RWPE1 (cell line): ENCODE data around the gene HERC4.
A peak's percentile ranks its signal among the peaks of the same experiment; 100 is the strongest.

Experiments used
- CTCF ChIA-PET: fragments of 350-600 bp; sonication (Branson Sonifier 250); formaldehyde crosslinking; extraction: SDS; loops from one replicate; lab custom pipeline; 2021; lab: Yijun Ruan, JAX
- POLR2A ChIA-PET: fragments of 400-600 bp; formaldehyde crosslinking; extraction: SDS; loops from one replicate; lab custom pipeline; 2020; ENCODE audit warnings: antibody characterized with exemption; ENCODE audit not compliant: low non-redundant PET; lab: Yijun Ruan, JAX
- DNase-seq: peaks from one replicate; pipeline ENCODE4 v3.0.0; 2012; ENCODE audit warnings: low spot score
- H3K27ac ChIP-seq: fragments of 450-650 bp; 2 replicates; pipeline ENCODE4 v1.5.1; 2017
- TF ChIP-seq, protein P1 (sequence below): fragments of 450-650 bp; conservative IDR thresholded peaks from 2 replicates; pipeline ENCODE4 v1.5.1; 2017; ENCODE audit warnings: low read depth, mild to moderate bottlenecking

The HERC4 gene, protein sequence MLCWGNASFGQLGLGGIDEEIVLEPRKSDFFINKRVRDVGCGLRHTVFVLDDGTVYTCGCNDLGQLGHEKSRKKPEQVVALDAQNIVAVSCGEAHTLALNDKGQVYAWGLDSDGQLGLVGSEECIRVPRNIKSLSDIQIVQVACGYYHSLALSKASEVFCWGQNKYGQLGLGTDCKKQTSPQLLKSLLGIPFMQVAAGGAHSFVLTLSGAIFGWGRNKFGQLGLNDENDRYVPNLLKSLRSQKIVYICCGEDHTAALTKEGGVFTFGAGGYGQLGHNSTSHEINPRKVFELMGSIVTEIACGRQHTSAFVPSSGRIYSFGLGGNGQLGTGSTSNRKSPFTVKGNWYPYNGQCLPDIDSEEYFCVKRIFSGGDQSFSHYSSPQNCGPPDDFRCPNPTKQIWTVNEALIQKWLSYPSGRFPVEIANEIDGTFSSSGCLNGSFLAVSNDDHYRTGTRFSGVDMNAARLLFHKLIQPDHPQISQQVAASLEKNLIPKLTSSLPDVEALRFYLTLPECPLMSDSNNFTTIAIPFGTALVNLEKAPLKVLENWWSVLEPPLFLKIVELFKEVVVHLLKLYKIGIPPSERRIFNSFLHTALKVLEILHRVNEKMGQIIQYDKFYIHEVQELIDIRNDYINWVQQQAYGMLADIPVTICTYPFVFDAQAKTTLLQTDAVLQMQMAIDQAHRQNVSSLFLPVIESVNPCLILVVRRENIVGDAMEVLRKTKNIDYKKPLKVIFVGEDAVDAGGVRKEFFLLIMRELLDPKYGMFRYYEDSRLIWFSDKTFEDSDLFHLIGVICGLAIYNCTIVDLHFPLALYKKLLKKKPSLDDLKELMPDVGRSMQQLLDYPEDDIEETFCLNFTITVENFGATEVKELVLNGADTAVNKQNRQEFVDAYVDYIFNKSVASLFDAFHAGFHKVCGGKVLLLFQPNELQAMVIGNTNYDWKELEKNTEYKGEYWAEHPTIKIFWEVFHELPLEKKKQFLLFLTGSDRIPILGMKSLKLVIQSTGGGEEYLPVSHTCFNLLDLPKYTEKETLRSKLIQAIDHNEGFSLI

DNA sequence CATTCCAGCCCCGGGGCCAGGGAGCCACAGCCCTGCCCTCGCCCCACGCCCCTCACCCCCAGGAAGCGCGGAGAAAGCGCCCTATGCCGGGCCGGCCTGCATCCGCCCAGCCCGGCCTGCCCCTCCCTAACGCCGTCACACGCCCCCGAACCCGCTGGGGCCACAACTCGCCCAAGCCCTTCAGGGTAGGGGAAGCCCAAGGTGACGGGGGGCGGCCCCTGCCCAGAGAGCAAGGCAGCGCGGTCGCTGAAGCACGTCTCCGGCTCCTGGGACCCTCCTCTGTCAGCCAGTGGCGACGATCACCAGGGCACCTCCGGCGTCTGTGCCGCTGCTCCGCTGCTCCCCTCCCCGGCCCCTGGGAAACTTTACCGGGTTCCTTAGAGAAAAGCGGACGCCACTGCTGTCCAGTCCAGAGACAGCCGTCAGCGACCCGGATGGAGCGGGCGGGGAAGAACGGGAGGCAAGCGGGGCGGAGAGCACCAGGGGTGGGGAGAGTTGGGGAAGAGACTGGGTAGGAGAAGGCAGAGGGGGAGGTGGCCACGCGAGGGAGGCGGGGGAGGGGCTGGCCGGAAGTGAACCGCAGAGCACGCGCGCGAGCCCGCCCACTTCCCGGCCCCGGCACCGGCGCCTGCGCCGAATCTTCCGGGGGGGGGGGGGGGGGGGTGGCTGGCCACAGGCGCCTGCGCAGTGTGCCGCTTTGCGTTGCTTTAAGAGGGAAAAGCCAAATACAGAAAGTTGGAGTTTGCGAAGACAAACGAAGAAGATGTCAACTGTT is at the start of gene HERC4:
HERC4 (minus strand) TSS at position 509 of the 775 bp plus-strand sequence. CDS start 2,175 bp downstream, outside the sequence.
- DNase-seq, result peak; percentile 97
- ChIA-PET CTCF (interaction anchor here (0.7 to 0.9 kb wide), 2 partner anchors 12 to 224 kb away, joined by 3 to 4 read pairs; no protein-coding TSS in a partner anchor), POLR2A (interaction anchor here (0.6 to 0.7 kb wide), 2 partner anchors 220 to 1130 kb away, joined by 4 to 6 read pairs; no protein-coding TSS in a partner anchor)
- TF ChIP-seq, protein P1, sequence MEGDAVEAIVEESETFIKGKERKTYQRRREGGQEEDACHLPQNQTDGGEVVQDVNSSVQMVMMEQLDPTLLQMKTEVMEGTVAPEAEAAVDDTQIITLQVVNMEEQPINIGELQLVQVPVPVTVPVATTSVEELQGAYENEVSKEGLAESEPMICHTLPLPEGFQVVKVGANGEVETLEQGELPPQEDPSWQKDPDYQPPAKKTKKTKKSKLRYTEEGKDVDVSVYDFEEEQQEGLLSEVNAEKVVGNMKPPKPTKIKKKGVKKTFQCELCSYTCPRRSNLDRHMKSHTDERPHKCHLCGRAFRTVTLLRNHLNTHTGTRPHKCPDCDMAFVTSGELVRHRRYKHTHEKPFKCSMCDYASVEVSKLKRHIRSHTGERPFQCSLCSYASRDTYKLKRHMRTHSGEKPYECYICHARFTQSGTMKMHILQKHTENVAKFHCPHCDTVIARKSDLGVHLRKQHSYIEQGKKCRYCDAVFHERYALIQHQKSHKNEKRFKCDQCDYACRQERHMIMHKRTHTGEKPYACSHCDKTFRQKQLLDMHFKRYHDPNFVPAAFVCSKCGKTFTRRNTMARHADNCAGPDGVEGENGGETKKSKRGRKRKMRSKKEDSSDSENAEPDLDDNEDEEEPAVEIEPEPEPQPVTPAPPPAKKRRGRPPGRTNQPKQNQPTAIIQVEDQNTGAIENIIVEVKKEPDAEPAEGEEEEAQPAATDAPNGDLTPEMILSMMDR, result no peak
- peak within 1 kb of the TSS; percentile 99 for H3K27ac ChIP-seq

DNA sequence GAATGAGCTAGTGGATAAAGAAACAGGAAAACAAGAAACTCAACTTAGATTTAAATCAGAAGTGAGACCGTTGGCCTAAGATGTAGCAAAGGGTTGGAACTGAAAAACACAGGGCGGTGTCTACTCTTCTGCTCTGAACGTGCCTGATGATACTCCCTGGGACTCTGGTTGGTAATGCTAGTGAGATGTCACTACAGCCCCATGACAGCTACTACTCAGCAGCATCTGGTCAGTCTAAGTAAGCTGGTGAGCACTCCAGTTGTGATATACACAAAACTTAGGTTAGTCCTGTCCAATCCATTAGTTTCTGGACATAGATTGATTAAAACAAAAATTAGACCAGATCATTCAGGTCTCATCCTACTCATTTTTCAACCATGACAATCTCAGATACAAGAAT is 49.6 kb upstream of the HERC4 start:
- no peak for DNase-seq
- TF ChIP-seq, protein P1, result no peak
- no peak overlapping the region for H3K27ac ChIP-seq
- ChIA-PET CTCF (interaction anchor here (0.6 kb wide), 1 partner anchor 11 kb away, joined by 6 read pairs; no protein-coding TSS in a partner anchor), POLR2A (no interaction called here)

DNA sequence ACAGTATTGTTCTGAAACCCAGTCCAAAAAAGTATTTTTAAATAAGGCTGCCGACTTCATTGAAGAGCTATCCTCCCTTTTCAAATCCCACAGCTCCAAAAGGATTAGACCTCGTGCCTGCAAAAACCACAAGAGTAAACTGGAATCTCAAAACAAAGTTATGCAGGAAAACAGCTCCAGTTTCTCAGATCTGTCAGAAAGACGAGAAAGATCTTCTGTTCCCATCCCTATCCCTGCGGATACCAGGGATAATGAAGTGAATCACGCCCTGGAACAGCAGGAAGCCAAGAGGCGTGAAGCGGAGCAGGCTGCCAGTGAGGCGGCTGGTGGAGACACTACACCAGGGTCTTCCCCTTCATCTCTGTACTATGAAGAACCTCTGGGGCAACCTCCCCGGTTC is 46.8 kb upstream of the HERC4 start:
- ChIA-PET POLR2A (no interaction called here), CTCF (interaction anchor here (1.0 kb wide), 1 partner anchor 39 kb away, joined by 3 read pairs; no protein-coding TSS in a partner anchor)
- no peak overlapping the region for H3K27ac ChIP-seq
- no peak for DNase-seq
- TF ChIP-seq, protein P1, result no peak

DNA sequence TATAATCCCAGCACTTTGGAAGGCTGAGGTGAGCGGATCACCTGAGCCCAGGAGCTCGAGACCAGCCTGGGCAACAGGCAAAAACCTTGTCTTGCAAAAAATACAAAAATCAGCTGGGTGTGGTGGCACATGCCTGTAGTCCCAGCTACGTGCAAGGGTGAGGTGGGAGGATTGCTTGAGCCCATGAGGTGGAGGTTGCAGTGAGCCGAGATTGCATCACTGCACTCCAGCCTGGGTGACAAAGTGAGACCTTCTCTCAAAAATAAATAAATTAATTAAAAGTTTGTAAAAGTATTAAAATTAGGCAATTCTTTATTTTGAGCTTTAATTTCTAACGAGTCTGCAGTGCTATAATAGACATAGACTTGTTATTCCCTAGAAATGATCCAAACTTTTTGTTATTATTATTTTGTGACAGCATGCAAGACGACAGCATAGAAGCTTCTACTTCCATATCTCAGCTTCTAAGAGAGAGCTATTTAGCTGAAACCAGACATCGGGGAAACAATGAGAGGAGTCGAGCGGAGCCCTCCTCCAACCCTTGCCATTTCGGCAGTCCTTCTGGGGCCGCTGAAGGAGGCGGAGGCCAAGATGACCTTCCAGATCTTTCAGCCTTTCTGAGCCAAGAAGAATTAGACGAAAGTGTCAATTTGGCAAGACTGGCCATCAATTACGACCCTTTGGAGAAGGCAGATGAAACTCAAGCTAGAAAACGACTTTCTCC is 46.1 kb upstream of the HERC4 start:
- TF ChIP-seq, protein P1, result no peak
- no peak for DNase-seq
- H3K27ac ChIP-seq, result no peak overlapping the region
- CTCF ChIA-PET, result interaction anchor here (0.6 to 1.0 kb wide), 2 partner anchors 38 to 321 kb away, joined by 3 read pairs; no protein-coding TSS in a partner anchor
- POLR2A ChIA-PET, result no interaction called here

DNA sequence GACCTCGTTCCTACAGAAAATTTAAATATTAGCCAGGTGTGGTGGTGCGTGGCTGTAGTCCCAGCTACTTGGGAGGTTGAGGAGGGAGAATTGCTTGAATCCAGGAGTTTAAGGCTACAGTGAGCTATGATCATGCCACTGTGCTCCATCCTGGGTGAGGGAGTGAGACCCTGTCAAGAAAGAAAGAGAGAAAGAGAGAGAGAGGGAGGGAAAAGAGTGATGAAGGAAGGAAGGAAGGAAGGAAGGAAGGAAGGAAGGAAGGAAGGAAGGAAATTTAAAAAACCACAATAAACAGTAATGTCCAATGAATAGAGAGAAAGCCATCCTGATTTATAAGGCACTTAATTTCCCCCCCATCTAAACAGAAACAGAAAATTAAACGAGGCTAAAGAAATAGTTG is 43.6 kb upstream of the HERC4 start:
- no peak overlapping the region for H3K27ac ChIP-seq
- TF ChIP-seq, protein P1, result no peak
- ChIA-PET POLR2A (no interaction called here), CTCF (no interaction called here)
- DNase-seq, result no peak
